Stimulated activated CD4-positive, alpha-beta T cell treated with anti-CD3 and anti-CD28 coated beads, Interleukin-12 subunit alpha, Interleukin-12 subunit beta, amount 100 ng/mL, for 4 hours (primary cell): ENCODE measurements around the gene DMBT1.

Experiments
- DNase-seq: peaks from one replicate; pipeline ENCODE4 v3.0.0-alpha.2; 2020

Gene DMBT1

DNA sequence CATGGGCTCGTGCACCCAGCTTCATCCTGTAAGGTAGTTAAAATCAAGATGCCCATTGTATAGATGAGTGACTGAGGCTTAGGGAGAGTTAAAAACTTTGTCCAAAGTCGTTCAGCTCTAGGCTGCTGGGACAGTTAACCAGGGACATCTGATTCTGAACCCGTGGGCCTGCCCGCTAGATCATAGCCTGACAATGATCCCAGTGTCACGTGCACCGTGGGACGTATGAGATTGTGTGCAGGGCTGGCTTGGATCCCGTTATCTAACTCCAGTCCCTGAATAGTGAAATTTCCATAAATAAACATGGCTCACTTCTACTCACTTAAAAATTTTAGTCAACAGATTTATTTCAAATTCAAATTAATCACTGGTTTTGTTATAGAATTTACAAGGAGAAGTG lies 114.2 kb downstream of the DMBT1 start:
- DNase-seq: no peak

GRCh38 chr10:122675278-122675677 lies 114.7 kb downstream of the DMBT1 start:
- no peak for DNase-seq

GRCh38 chr10:122678266-122678665 lies 117.7 kb downstream of the DMBT1 start:
- DNase-seq: no peak

GRCh38 chr10:122682522-122682921 lies 122.0 kb downstream of the DMBT1 start:
- DNase-seq: no peak

DNA sequence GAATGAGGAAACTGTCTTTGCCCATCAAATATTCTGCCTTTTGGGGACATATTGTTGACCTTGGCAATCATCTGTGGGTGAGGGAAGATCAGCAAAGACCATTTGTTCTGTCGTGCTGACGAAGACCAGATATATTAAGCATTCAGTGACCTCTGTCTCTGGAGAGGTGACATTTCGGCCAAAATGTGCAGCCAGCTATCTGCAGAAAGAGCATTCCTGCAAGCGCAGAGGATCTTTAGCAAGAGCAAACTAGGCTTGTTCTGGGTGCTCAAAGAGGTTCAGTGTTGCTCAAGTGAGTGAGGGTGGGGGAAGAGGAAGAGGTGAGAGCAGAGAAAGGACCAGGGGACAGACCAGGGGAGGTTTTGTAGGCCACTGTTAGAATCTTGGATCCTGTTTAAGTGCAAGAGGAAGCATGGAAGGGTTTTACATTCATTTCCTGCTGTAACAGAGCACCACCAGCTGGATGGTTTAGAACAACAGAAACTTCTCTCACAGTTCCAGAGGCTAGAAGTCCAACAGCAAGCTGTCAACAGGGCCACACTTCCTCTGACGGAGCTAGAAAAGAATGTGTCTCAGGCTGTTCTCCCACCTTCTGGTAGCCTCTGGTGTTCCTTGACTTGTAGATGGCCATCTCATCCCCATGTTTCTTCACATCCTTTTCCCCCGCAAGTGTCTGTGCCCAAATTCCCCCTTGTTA lies 127.9 kb downstream of the DMBT1 start:
- DNase-seq: no peak

- DNase-seq: no peak
These were observed 128.7 kb downstream of the DMBT1 start for GRCh38 chr10:122689146-122689820.

GRCh38 chr10:122692744-122693143 lies 132.2 kb downstream of the DMBT1 start:
- no peak for DNase-seq
